ENCODE data around the gene XRCC1. TPM values are rescaled to one million over a fixed set of nuclear protein-coding genes. Genes with fewer than 3 reads are reported as not detected.

Gene XRCC1
- total and polyA plus RNA-seq, 10 of the 15 experiments (the other 5 are each of a cell fraction or from before 2014, with no cell fraction given): 2.0 to 51.1 (median 33.7) TPM

GRCh38 chr19:43595999-43596841 lies 20.9 kb upstream of the XRCC1 start, which contains the start of the genes IRGQ and ZNF576 (continued):
- TF ChIP-seq NR2C2 (IDR thresholded peaks at IDR 0.05; ENCODE audit: borderline replicate concordance, control insufficient read depth, insufficient read length, low read depth) (no peak), E2F8 (IDR thresholded peaks at IDR 0.05; ENCODE audit: low read depth, partially characterized antibody) (peak; percentile 70), EZH2 (IDR thresholded peaks at IDR 0.05; ENCODE audit: borderline replicate concordance, control insufficient read depth, low read depth, low read length) (no peak), MEF2A (IDR thresholded peaks at IDR 0.05; ENCODE audit: insufficient read depth, low read depth, low read length) (no peak), MTA2 (IDR thresholded peaks at IDR 0.05; ENCODE audit: low read depth) (no peak), HCFC1 (IDR thresholded peaks at IDR 0.05; ENCODE audit: low read length) (peak; percentile 85), ZNF217 (IDR thresholded peaks at IDR 0.05) (no peak), ELK1 (IDR thresholded peaks at IDR 0.05; ENCODE audit: low read depth, low read length) (no peak), FOS (IDR thresholded peaks at IDR 0.05; ENCODE audit: borderline replicate concordance, extremely low read depth, insufficient read length) (no peak), SIX5 (IDR thresholded peaks at IDR 0.05; ENCODE audit: low read depth, low read length, severe bottlenecking) (peak; percentile 64), PAX8 (IDR thresholded peaks at IDR 0.05) (no peak), ZBED1 (IDR thresholded peaks at IDR 0.05; ENCODE audit: borderline replicate concordance) (no peak), CHD1 (IDR thresholded peaks at IDR 0.05; ENCODE audit: low read depth, low read length) (no peak), RELA (IDR thresholded peaks at IDR 0.05; ENCODE audit: borderline replicate concordance, partially characterized antibody) (peak; percentile 94), WRNIP1 (IDR thresholded peaks at IDR 0.05; ENCODE audit: borderline replicate concordance, low read depth, low read length) (no peak), EED (IDR thresholded peaks at IDR 0.05; ENCODE audit: low read depth) (peak; percentile 29; the same call in 1 of the 2 replicates), CHD2 (IDR thresholded peaks at IDR 0.05; ENCODE audit: borderline replicate concordance, low read depth, low read length) (0 out of 2 replicates have a peak, but pooled peaks have one; percentile 33), EGR1 (IDR thresholded peaks at IDR 0.05; ENCODE audit: borderline replicate concordance in 1 of 2, low read depth in 2 of 2, low read length in 2 of 2) (peak in 1 of 2 experiments; percentile 76; a peak in 2 of 3 replicates), STAT3 (IDR thresholded peaks at IDR 0.05; ENCODE audit: low read depth, low read length) (no peak), BHLHE40 (IDR thresholded peaks at IDR 0.05; ENCODE audit: borderline replicate concordance in 1 of 2, low read depth in 2 of 2, low read length in 1 of 2) (0 out of 4 replicates have a peak, but pooled peaks have one; percentile 30 to 44), RAD21 (IDR thresholded peaks at IDR 0.05; ENCODE audit: insufficient read depth, low read depth, low read length) (no peak), GATAD2B (conservative IDR thresholded peaks at IDR 0.05; ENCODE audit: low read depth) (0 out of 2 replicates have a peak, but pooled peaks have one; percentile 42), ZSCAN29 (IDR thresholded peaks at IDR 0.05) (peak; percentile 63; the same call in 1 of the 2 replicates), IRF4 (IDR thresholded peaks at IDR 0.05; ENCODE audit: low read depth, low read length) (0 out of 2 replicates have a peak, but pooled peaks have one; percentile 5), PAX5 (IDR thresholded peaks at IDR 0.05; ENCODE audit: borderline replicate concordance, low read depth, low read length) (0 out of 2 replicates have a peak, but pooled peaks have one; percentile 1), RB1 (IDR thresholded peaks at IDR 0.05; ENCODE audit: borderline replicate concordance) (peak; percentile 97; the same call in 1 of the 2 replicates), HDAC2 (IDR thresholded peaks at IDR 0.05) (no peak)

Measured in GM12878 (cell line).